OCI-LY7 (cell line): ENCODE measurements around the gene SEC14L2. TPM values are rescaled to one million over a fixed set of nuclear protein-coding genes. Genes with fewer than 3 reads are reported as not detected.
"Not testable (repeated sequence)": the region's sequence is repeated elsewhere in the genome, so short reads cannot be mapped to it uniquely, and the experiment has no call there.

Experiments used
- BruUV-seq: library from RNA; stranded (reverse); fragments of 400-500 nt; replicated peaks from 2 replicates; lab custom pipeline; 2021; lab: Mats Ljungman, UMichigan
- CTCF ChIA-PET: fragments of 300-600 bp; sonication (Branson Sonifier 250); formaldehyde crosslinking; loops from one replicate; lab custom pipeline; 2022; ENCODE audit warnings: antibody characterized with exemption; ENCODE audit not compliant: unreplicated experiment; lab: Charles Lee
- POLR2A ChIA-PET: fragments of 300-600 bp; sonication (Branson Sonifier 250); formaldehyde crosslinking; loops from one replicate; lab custom pipeline; 2022; ENCODE audit warnings: antibody characterized with exemption; lab: Charles Lee
- DNase-seq: peaks from one replicate; pipeline ENCODE4 v3.0.0-alpha.2; 2015; ENCODE audit warnings: low spot score
- H2AFZ ChIP-seq: fragments of 200-600 bp; sonication (generic), shearing (Covaris generic); 2 replicates; pipeline ENCODE4 v1.6.1; 2014; ENCODE audit warnings: mild to moderate bottlenecking, antibody characterized with exemption, low read length, moderate library complexity
- H3K27ac ChIP-seq: fragments of 200-600 bp; sonication (generic); 2 replicates; pipeline ENCODE4 v1.5.1; 2014; ENCODE audit warnings: mixed run types, low read depth, mild to moderate bottlenecking, moderate library complexity, low read length, inconsistent platforms; ENCODE audit not compliant: poor library complexity, severe bottlenecking
- H3K36me3 ChIP-seq: fragments of 200-600 bp; sonication (generic); 2 replicates; pipeline ENCODE4 v1.6.1; 2014; ENCODE audit warnings: mild to moderate bottlenecking, antibody characterized with exemption, low read length, moderate library complexity, mixed read lengths; ENCODE audit not compliant: insufficient read depth
- H3K4me1 ChIP-seq: fragments of 200-600 bp; sonication (generic); 2 replicates; pipeline ENCODE4 v1.5.1; 2014; ENCODE audit warnings: mild to moderate bottlenecking, low read length; ENCODE audit not compliant: insufficient read depth, poor library complexity, severe bottlenecking
- H3K4me2 ChIP-seq: fragments of 200-600 bp; sonication (generic); 2 replicates; pipeline ENCODE4 v1.6.1; 2014; ENCODE audit warnings: mild to moderate bottlenecking, low read length
- H3K4me3 ChIP-seq: fragments of 200-600 bp; sonication (generic); 2 replicates; pipeline ENCODE4 v1.5.1; 2014; ENCODE audit warnings: mild to moderate bottlenecking, low read depth, low read length; ENCODE audit not compliant: poor library complexity, severe bottlenecking
- H3K79me2 ChIP-seq: fragments of 200-600 bp; sonication (generic); 2 replicates; pipeline ENCODE4 v1.6.1; 2016; ENCODE audit warnings: low read depth, mild to moderate bottlenecking, low read length, moderate library complexity, mixed read lengths; ENCODE audit not compliant: insufficient read depth
- H3K9me2 ChIP-seq: fragments of 200-600 bp; sonication (generic); 2 replicates; pipeline ENCODE4 v1.6.1; 2016; ENCODE audit warnings: mild to moderate bottlenecking, low read length, mixed read lengths; ENCODE audit not compliant: insufficient read depth
- H3K9me3 ChIP-seq: fragments of 200-600 bp; sonication (generic); 2 replicates; pipeline ENCODE4 v1.6.1; 2014; ENCODE audit warnings: mild to moderate bottlenecking, mixed run types, low read length, mixed read lengths
- H4K20me1 ChIP-seq: fragments of 200-600 bp; sonication (generic); 2 replicates; pipeline ENCODE4 v1.6.1; 2014; ENCODE audit warnings: mild to moderate bottlenecking, antibody characterized with exemption, low read length, moderate library complexity, mixed read lengths; ENCODE audit not compliant: insufficient read depth
- CTCF ChIP-seq: fragments of 200-600 bp; sonication (generic); conservative IDR thresholded peaks from 2 replicates; pipeline ENCODE4 v1.5.1; 2014; ENCODE audit warnings: mild to moderate bottlenecking, antibody characterized with exemption, low read length, moderate library complexity, mixed read lengths
- EZH2phosphoT487 ChIP-seq: fragments of 200-600 bp; sonication (generic); IDR thresholded peaks from 2 replicates; pipeline ENCODE4 v1.6.1; 2018; ENCODE audit warnings: low read depth, borderline replicate concordance, mild to moderate bottlenecking, mixed run types, antibody characterized with exemption, low read length, moderate library complexity, mixed read lengths
- intact Hi-C: fragments of 100-400 bp; cut with micrococcal nuclease; formaldehyde crosslinking; loops from one replicate; pipeline ENCODE4 v1.10.0; 2022; ENCODE audit not compliant: unreplicated experiment
- total RNA-seq, 2 experiments: library from RNA; depleted of rRNA in 1 of 2; stranded (reverse); fragments of >200 nt in 1 of 2; shearing (Covaris generic) in 1 of 2; gene quantifications; 2 replicates each; pipeline ENCODE4 v1.2.3, GENCODE V29; 2014 to 2022

The SEC14L2 gene
- total RNA-seq, 2 experiments from 2014 or later = 0.11 to 0.22 TPM

- TF ChIP-seq CTCF (no peak), EZH2phosphoT487 (no peak)
- Histone ChIP-seq H3K4me2 (no peak overlapping the region), H2AFZ (no peak overlapping the region), H4K20me1 (no peaks in the 10 kb centered on the region), H3K4me3 (no peak overlapping the region), H3K27ac (no peak overlapping the region), H3K9me2 (no peaks in the 10 kb centered on the region), H3K36me3 (no peaks in the 10 kb centered on the region), H3K9me3 (no peaks in the 10 kb centered on the region), H3K79me2 (no peaks in the 10 kb centered on the region), H3K4me1 (no peaks in the 10 kb centered on the region)
- ChIA-PET POLR2A (no interaction called here), CTCF (no interaction called here)
- BruUV-seq = no TSS peak
- intact Hi-C loops = no loop called here
- no peak for DNase-seq
Observed at GRCh38 chr22:30457981-30458380, 61.2 kb downstream of the SEC14L2 start.

GRCh38 chr22:30459181-30460052, 62.6 kb downstream of the SEC14L2 start:
- peak; percentile 20 for DNase-seq
- no TSS peak for BruUV-seq
- Histone ChIP-seq H3K4me2 (no peak overlapping the region), H4K20me1 (no peaks in the 10 kb centered on the region), H3K9me3 (no peaks in the 10 kb centered on the region), H3K27ac (no peak overlapping the region), H3K4me1 (no peaks in the 10 kb centered on the region), H3K9me2 (no peaks in the 10 kb centered on the region), H2AFZ (no peak overlapping the region), H3K79me2 (no peaks in the 10 kb centered on the region), H3K36me3 (no peaks in the 10 kb centered on the region), H3K4me3 (no peak overlapping the region)
- ChIA-PET POLR2A (interaction anchor here (1.1 kb wide), 1 partner anchor 19 kb away, joined by 3 read pairs; no protein-coding TSS in a partner anchor), CTCF (no interaction called here)
- no peak for TF ChIP-seq CTCF
- TF ChIP-seq EZH2phosphoT487 = no peak
- intact Hi-C loops = no loop called here

GRCh38 chr22:30460147-30460546, 63.3 kb downstream of the SEC14L2 start:
- CTCF ChIA-PET = no interaction called here
- H3K4me1 ChIP-seq = no peaks in the 10 kb centered on the region
- H3K4me2 ChIP-seq = no peak overlapping the region
- TF ChIP-seq CTCF = no peak
- intact Hi-C loops = no loop called here
- POLR2A ChIA-PET = no interaction called here
- no peak overlapping the region for H3K4me3 ChIP-seq
- no peaks in the 10 kb centered on the region for H3K79me2 ChIP-seq
- no peak overlapping the region for H3K27ac ChIP-seq
- H3K36me3 ChIP-seq = no peaks in the 10 kb centered on the region
- DNase-seq = no peak
- H4K20me1 ChIP-seq = no peaks in the 10 kb centered on the region
- no peak overlapping the region for H2AFZ ChIP-seq
- no TSS peak for BruUV-seq
- no peaks in the 10 kb centered on the region for H3K9me2 ChIP-seq
- H3K9me3 ChIP-seq = no peaks in the 10 kb centered on the region

- H3K79me2 ChIP-seq, H3K9me2 ChIP-seq, H3K4me3 ChIP-seq, H3K36me3 ChIP-seq, H3K27ac ChIP-seq, H4K20me1 ChIP-seq, intact Hi-C loops, H2AFZ ChIP-seq, H3K9me3 ChIP-seq, CTCF ChIA-PET, H3K4me2 ChIP-seq, H3K4me1 ChIP-seq, DNase-seq, BruUV-seq: not testable (repeated sequence)
- POLR2A ChIA-PET = interaction anchor here (0.7 kb wide), 2 partner anchors 259 to 277 kb away, joined by 3 to 4 read pairs; no protein-coding TSS in a partner anchor
Observed at GRCh38 chr22:30460555-30460954, 63.7 kb downstream of the SEC14L2 start.
